Kidney (tissue), 14 donors: Measurements from ENCODE around the gene ACKR3. TPM values are rescaled to one million over a fixed set of nuclear protein-coding genes. Genes with fewer than 3 reads are reported as not detected.
A peak's percentile ranks its signal among the peaks of the same experiment; 100 is the strongest.

ENCODE experiments used
- DNase-seq, 5 donors: peaks; one replicate each; pipeline ENCODE4 v3.0.0-alpha.2; 2013 to 2020
- FAIRE-seq: peaks from 2 replicates; lab custom pipeline; 2012; peaks lifted over from hg19 to GRCh38; lab: Jason Lieb, UNC
- H3K27ac ChIP-seq, 2 donors: one replicate each; pipeline ENCODE4 v1.7.0; 2013; ENCODE audit warnings: low read depth in 2 of 2, low read length in 2 of 2, inconsistent platforms in 1 of 2
- H3K27me3 ChIP-seq: one replicate; pipeline ENCODE4 v1.7.1; 2013; ENCODE audit warnings: low read length, inconsistent platforms; ENCODE audit not compliant: control insufficient read depth, insufficient read depth
- H3K36me3 ChIP-seq, 3 donors: one replicate each; pipeline versions ENCODE4 v1.7.0 to v1.7.1; 2013; ENCODE audit warnings: low read length in 3 of 3, control low read depth in 1 of 3, inconsistent platforms in 1 of 3; ENCODE audit not compliant: insufficient read depth in 3 of 3, control insufficient read depth in 2 of 3
- H3K4me1 ChIP-seq, 3 donors: one replicate each; pipeline versions ENCODE4 v1.7.0 to v1.7.1; 2013; ENCODE audit warnings: low read length in 3 of 3, inconsistent platforms in 1 of 3, low read depth in 1 of 3; ENCODE audit not compliant: control insufficient read depth in 2 of 3, insufficient read depth in 2 of 3
- H3K4me3 ChIP-seq, 3 donors: one replicate each; pipeline versions ENCODE4 v1.7.0 to v1.8.1; 2013; ENCODE audit warnings: low read length in 3 of 3, control low read depth in 1 of 3, inconsistent platforms in 1 of 3
- H3K9ac ChIP-seq, 3 donors: one replicate each; pipeline versions ENCODE4 v1.7.0 to v1.7.1; 2013; ENCODE audit warnings: low read length in 3 of 3, control low read depth in 1 of 3, inconsistent platforms in 1 of 3
- H3K9me3 ChIP-seq, 3 donors: one replicate each; pipeline versions ENCODE4 v1.7.0 to v1.7.1; 2013; ENCODE audit warnings: low read length in 3 of 3, control low read depth in 1 of 3, inconsistent platforms in 1 of 3; ENCODE audit not compliant: control insufficient read depth in 2 of 3, insufficient read depth in 1 of 3
- intact Hi-C: fragments of 100-400 bp; cut with DNase I; formaldehyde crosslinking; loops from one replicate; pipeline ENCODE4 v1.11.1; 2022
- polyA plus RNA-seq: library from polyadenylated mRNA; stranded (reverse); fragments of 350-450 nt; fragmentation: Illumina TruSeq; extraction: RNeasy Lipid Tissue Mini Kit (QIAGEN cat#74804); gene quantifications from one replicate; pipeline ENCODE4 v1.2.3, GENCODE V29; 2014; ENCODE audit warnings: low read depth, low replicate concordance; ENCODE audit not compliant: insufficient read depth
- total RNA-seq: library from RNA; stranded (reverse); fragmentation: NEBNext Ultra II Directional; extraction: Animal tissue kit (Norgen Biotek cat#: 25700); gene quantifications from one replicate; pipeline ENCODE4 v1.2.1, GENCODE V29; 2021
- TF ChIP-seq, protein P1 (sequence below): IDR thresholded peaks from 3 replicates; pipeline ENCODE4 v1.5.1; 2012; ENCODE audit warnings: mild to moderate bottlenecking, moderate library complexity, borderline replicate concordance; ENCODE audit not compliant: insufficient read depth; ENCODE audit errors: extremely low read depth
- donor health status: control.
- donor health status: control.
- donor health status: control.
- donor health status: control.
- donor health status: control.
- donor health status: DM: yes; HTN: yes; CAD: no.
- donor health status: Normal renal cell carcinoma (clear cell type).

Gene ACKR3
- total and polyA plus RNA-seq, 2 donors from 2014 or later, result 6.9 to 8.7 TPM

DNA sequence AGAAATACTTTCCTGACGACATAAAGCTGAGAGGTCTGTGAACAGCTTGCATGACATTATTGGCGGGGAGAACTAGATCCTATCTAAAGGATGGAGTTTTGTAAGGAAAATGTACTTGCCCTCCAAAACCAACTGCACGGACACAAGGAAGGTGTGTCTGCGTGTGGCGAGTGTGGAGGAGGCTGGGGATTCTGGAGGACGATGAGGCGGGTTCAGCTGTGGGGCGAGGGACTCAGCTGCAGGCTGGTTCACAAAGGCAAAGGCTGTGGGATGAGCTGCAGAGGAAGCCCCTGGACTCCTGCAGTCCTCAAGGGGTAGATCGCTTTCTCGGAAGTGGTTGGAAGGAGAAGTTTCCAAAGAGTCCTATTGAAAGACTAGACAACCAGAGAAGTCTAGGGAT, 48.2 kb downstream of the ACKR3 start:
- no peak for DNase-seq
- Histone ChIP-seq H3K27me3 (no peaks in the 10 kb centered on the region), H3K9ac (no peak overlapping the region), H3K27ac (no peak overlapping the region), H3K4me3 (no peak overlapping the region), H3K9me3 (no peaks in the 10 kb centered on the region), H3K36me3 (no peaks in the 10 kb centered on the region), H3K4me1 (no peaks in the 10 kb centered on the region)
- TF ChIP-seq, protein P1, sequence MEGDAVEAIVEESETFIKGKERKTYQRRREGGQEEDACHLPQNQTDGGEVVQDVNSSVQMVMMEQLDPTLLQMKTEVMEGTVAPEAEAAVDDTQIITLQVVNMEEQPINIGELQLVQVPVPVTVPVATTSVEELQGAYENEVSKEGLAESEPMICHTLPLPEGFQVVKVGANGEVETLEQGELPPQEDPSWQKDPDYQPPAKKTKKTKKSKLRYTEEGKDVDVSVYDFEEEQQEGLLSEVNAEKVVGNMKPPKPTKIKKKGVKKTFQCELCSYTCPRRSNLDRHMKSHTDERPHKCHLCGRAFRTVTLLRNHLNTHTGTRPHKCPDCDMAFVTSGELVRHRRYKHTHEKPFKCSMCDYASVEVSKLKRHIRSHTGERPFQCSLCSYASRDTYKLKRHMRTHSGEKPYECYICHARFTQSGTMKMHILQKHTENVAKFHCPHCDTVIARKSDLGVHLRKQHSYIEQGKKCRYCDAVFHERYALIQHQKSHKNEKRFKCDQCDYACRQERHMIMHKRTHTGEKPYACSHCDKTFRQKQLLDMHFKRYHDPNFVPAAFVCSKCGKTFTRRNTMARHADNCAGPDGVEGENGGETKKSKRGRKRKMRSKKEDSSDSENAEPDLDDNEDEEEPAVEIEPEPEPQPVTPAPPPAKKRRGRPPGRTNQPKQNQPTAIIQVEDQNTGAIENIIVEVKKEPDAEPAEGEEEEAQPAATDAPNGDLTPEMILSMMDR, result no peak
- FAIRE-seq, result no peak
- intact Hi-C loops, result no loop called here

DNA sequence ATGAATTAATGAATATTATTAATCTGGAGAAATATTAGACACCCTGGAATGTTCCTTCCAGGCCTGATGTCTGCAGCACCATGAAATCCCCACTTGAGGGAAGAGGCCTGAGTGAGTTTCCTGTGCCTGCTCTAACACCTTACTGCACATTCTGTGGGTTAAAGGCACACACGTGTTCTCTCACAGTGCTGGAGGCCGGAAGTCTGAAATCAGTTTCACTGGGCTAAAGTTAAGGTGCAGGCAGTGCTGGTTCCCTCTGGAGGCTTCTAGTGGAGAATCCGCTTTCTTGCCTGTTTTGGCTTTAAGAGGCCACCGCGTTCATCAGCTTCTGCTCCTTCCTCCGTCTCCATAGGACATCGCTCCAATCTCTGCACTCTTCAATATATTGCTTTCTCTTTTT, 48.7 kb downstream of the ACKR3 start:
- Histone ChIP-seq H3K9me3 (no peaks in the 10 kb centered on the region), H3K27me3 (no peaks in the 10 kb centered on the region), H3K27ac (no peak overlapping the region), H3K4me1 (no peaks in the 10 kb centered on the region), H3K36me3 (no peaks in the 10 kb centered on the region), H3K4me3 (no peak overlapping the region), H3K9ac (no peak overlapping the region)
- DNase-seq, result no peak
- TF ChIP-seq, protein P1, result no peak
- FAIRE-seq, result no peak
- intact Hi-C loops, result no loop called here

DNA sequence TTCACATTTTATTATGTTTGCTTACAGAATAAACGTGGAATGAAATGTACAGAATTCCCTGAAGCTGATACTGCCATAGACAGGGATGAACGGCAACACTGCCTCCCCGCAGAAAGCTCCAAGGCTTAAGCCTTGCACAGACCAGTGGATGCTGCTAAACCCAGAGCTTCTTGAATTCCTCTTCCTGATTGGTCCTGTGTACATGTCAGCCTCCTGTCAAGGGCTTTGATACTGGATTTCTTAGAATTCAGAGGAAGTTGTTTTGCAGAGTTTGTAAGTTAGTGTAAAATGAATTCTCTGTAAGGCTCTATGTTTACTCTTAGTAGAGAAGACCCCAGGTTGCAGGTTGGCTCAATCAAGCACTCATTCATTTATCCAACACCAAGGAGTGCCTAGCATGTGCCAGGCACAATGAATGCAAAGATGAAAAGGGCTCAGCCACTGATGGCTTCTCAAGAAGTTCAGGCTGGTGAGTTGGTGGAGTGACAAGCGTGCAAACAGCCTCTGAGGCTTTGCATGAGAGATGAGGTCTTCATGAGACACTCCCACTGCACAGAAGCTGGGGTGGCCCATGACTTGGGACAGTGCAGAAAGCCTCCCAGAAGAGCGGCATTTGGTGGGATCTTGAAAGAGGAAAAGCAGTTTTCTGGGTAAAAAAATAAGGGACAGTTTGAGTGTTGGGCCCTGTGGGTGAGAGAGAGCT, 50.4 kb downstream of the ACKR3 start:
- intact Hi-C loops, result no loop called here
- TF ChIP-seq, protein P1, result no peak
- H3K4me3 ChIP-seq, result no peak overlapping the region
- DNase-seq, result peak in 1 of 5 donors; percentile 21
- no peak for FAIRE-seq
- H3K4me1 ChIP-seq, result no peaks in the 10 kb centered on the region
- H3K27me3 ChIP-seq, result no peaks in the 10 kb centered on the region
- no peak overlapping the region for H3K9ac ChIP-seq
- no peaks in the 10 kb centered on the region for H3K9me3 ChIP-seq
- H3K27ac ChIP-seq, result no peak overlapping the region
- no peaks in the 10 kb centered on the region for H3K36me3 ChIP-seq
